Measurements from ENCODE around the gene DDA1.
A peak's percentile ranks its signal among the peaks of the same experiment; 100 is the strongest.
"Not testable (repeated sequence)": the region's sequence is repeated elsewhere in the genome, so short reads cannot be mapped to it uniquely, and the experiment has no call there.

DDA1 gene

GRCh38 chr19:17346109-17346671 lies 36.8 kb downstream of the DDA1 start:
- peak; percentile 70 to 80 for DNase-seq (ENCODE audit: low read depth in 2 of 2)

- DNase-seq (ENCODE audit: low read depth in 2 of 2), result no peak
Measured at GRCh38 chr19:17347361-17347760, 38.0 kb downstream of the DDA1 start.

GRCh38 chr19:17347877-17348276 lies 38.5 kb downstream of the DDA1 start:
- no peak for DNase-seq (ENCODE audit: low read depth in 2 of 2)

GRCh38 chr19:17348700-17349099 lies 39.3 kb downstream of the DDA1 start:
- no peak for DNase-seq (ENCODE audit: low read depth in 2 of 2)

DNA sequence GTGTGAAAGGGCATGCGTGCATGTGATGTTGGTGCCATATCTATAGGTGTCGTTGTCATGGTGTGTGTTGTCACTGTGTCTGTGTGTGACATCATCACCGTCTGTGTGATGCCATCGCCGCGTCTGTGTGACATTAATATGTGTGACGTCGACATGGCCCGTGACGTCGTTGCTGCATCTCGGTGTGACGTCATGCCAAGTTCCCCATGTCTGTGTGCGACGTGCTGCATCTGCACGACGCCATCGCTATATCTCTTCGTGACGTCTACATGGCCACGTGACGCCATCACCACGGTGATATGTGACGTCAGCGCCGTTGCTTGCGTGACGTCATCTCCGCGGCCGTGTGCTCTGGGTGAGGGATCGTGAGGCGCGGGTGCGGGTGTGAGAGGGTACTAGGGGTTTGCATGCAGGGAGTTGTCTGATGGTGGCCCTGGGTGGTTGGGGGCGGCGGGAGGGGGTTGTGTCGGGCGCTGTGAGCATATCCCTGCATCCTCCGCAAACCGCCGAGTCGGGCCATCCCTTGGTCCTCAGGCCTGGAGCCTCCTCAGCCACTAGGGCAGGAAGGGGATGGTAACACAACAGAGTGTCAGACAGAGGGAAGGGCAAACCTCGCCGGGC lies 42.6 kb downstream of the DDA1 start:
- DNase-seq (ENCODE audit: low read depth in 2 of 2), result no peak

DNA sequence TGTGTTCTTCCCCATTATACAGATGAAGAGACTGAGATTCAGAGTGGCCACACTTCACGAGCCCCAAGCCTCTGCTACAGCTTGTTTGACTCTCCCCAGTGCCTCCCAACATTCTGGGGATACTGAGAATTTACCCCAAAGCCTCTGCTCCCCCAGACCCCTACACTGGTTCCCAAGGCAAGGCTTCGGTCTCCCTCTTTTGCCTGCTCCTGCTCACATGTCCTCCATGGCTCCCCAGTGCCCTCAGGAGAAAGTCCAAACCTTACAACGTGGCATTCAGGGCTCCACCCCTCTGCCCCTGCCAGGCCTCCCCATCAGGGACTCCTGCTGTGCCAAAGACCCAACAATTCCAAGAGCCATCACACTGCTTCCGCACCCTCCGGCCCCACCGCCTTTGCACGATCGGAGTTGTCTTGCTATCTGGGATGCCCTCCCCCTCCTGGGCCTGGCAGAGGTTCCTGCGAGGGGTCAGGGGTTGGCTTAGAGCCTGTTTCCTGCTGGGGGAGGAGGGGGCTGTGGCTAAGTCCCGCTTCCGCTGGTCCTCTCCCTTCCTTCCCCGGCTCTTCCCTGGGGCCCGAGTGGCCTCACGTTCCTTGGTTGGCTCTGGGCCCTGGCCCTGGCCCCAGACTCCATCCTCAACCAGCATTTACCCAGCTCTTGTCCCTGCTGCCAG lies 43.4 kb downstream of the DDA1 start:
- DNase-seq (ENCODE audit: low read depth in 2 of 2), result no peak

GRCh38 chr19:17353386-17353785 lies 44.0 kb downstream of the DDA1 start:
- no peak for DNase-seq (ENCODE audit: low read depth in 2 of 2)

DNA sequence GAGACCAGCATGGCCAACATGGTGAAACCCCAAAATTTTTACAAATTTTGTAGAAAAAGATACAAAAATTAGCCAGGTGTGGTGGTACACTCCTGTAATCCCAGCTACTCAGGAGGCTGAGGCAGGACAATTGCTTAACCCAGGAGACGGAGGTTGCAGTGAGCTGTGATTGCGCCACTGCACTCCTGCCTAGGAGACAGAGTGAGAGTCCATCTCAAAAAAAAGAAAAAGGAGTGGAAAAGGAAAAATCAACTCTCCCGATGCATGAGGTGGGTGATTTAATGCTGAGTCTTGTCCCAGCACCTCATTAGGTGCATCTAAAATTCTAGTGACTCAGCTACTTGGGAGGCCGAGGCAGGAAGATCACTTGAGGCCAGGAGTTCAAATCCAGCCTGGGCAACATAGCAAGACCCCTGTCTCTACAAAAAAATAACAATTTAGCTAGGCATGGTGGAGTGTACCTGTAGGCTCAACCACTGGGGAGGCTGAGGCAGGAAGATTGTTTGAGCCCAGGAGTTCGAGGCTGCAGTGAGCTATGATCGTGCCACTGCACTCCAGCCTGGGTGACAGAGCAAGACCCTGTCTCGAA lies 47.8 kb downstream of the DDA1 start:
- DNase-seq (ENCODE audit: low read depth in 2 of 2), result no peak

GRCh38 chr19:17357724-17358123 lies 48.4 kb downstream of the DDA1 start:
- DNase-seq (ENCODE audit: low read depth in 2 of 2), result no peak

GRCh38 chr19:17358395-17358794 lies 49.0 kb downstream of the DDA1 start:
- no peak for DNase-seq (ENCODE audit: low read depth in 2 of 2)

DNA sequence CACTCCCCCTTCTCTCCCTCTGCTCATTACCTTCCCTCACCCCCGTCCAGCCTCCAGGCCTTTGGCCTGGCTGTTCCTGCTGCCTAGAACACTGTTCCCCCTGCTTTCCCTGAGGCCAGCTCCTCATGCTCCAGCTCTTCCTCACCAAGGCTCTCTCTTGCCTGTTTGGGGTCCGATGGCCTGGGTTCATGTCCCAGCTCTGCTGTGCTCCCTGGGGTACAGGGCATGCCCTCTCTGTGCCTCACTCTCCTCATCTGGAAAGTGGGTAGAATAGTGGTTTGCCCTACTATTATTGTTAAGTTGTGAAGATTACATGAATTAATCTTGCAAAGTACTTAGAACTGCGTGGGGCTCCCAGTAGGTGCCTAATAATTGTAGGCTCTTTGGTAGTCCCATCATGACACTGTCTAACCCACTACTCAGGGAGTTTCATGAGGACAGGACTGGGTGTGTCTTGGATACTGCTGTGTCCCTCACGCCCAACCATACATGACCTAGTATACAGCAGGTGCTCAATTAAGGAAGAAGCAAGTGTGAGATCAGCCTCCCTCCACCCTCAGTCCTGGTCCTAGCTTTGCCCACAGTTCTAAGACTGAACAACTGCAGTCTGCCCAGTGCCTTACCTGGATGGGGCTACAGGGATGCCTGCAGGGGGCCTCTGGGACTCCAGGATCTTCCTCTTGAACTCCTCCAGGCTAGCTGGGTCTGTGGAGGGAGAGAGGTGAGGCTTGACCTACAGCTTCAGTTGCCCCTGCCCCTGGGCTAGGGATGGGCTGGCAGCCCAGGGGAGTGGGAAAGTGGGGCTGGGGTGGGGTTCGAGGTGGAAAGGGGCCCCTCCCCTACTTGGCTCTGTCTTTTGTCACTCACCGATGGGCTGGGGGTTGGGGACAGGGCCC lies 50.8 kb downstream of the DDA1 start:
- no peak for DNase-seq (ENCODE audit: low read depth in 2 of 2)

- DNase-seq (ENCODE audit: low read depth in 2 of 2), result not testable (repeated sequence)
Measured at GRCh38 chr19:17363852-17364605, 54.7 kb downstream of the DDA1 start.

DNA sequence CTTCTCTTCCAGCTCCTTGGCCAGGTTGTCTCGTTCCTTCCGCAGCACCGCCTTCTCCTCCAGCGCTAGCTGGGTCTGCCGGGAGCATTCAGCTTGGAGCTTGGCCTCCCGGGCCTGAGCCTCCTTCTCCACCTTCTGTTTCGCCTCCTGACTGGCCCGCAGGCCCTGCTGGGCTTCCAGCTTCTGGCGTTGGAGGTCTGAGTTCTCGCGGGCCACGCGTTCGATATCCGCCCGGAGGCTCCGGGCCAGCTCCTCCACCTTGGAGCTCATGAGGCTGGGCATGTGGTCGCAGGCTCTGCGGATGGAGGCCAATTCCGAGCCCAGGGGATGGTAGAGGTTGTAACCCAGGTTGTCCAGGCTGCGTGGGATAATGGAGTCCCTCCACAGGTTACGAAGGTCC lies 56.0 kb downstream of the DDA1 start:
- no peak for DNase-seq (ENCODE audit: low read depth in 2 of 2)

DNA sequence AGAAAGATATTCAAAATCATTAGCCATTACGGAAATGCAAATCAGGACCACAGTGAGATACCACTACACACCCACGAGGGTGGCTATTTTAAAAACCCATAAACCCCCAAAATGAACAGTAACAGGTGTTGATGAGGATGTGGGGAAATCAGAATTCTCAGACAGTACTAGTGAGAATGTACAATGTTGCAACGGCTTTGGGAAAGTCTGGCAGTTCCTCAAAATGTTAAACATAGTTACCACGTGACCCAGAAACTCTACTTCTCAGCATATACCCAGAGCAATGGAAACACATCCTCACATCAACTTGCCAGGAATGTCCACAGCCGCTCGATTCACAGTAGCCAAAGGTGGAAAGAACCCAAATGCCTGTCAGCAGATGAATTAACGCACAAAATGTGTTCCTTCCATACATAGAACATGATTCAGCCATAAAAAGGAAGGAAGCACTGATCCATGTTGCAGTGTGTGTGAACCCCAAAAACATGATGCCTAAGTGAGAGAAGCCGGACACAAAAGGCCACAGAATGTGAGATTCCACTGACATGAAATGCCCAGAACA lies 60.7 kb downstream of the DDA1 start:
- DNase-seq (ENCODE audit: low read depth in 2 of 2), result no peak

Data from stimulated activated CD4-positive, alpha-beta T cell treated with anti-CD3 and anti-CD28 coated beads, Interleukin-4, amount 100 ng/mL, for 48 hours (primary cell).